Measurements from ENCODE around the gene KCNAB1. TPM values are rescaled to one million over a fixed set of nuclear protein-coding genes. Genes with fewer than 3 reads are reported as not detected.

Gene KCNAB1
- total and polyA plus RNA-seq, 2 of the 8 experiments (the other 6 are each of a cell fraction or from before 2014, with no cell fraction given) = 0.51 to 2.3 TPM

DNA sequence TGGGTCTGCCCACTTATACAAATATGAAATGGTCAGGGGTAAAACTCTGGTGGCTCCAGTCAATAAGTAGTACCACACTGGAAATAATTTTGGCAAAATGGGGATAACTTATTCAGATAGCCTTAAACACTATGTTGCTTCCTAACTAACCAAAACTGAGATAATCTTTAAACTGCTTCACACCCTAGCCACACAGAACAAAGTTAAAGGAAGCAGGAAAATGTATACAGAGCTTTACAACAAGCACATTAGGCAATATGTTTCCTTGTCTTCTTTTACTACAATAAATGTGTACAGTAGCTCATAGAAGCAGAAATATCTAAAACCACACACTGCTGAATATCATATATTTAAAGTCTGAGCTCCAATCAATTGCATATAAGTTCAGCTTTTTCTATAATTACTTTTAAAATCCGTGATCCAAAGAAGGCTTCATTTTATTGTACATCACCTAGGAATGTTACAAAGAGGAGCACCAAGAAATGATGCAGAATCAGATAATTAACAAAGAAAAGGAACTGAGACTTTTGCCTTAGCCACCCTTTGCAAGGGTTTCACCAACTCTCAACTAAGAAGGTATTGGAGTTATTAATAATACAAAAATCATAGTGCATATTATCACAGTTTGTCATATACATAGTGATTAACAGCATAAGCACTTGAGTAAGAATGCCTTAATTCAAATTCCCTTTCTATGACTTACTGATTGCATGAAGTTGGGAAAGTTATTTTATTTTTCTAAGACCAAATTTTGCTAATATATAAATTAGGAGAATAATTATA lies 443.7 kb downstream of the KCNAB1 start:
- Histone ChIP-seq H3K27me3 (replicated peaks in 1 of 4; ENCODE audit: control insufficient read depth in 3 of 4, extremely low read depth in 1 of 4, insufficient read depth in 3 of 4, low read length in 3 of 4) (no peaks in the 10 kb centered on the region), H2BK12ac (ENCODE audit: low read depth, low read length) (no peak overlapping the region), H2BK15ac (ENCODE audit: low read length) (no peak overlapping the region), H3K14ac (ENCODE audit: insufficient read length) (no peak overlapping the region), H3K9me3 (ENCODE audit: insufficient read depth in 2 of 2, low read depth in 1 of 2, low read length in 1 of 2) (no peaks in the 10 kb centered on the region), H2BK20ac (ENCODE audit: low read length) (no peak overlapping the region), H2BK5ac (ENCODE audit: low read depth, low read length) (no peak overlapping the region), H2AK5ac (ENCODE audit: low read depth, low read length) (no peak overlapping the region), H3K4me2 (ENCODE audit: insufficient read depth in 1 of 2, low read depth in 2 of 2, low read length in 2 of 2) (no peak overlapping the region), H3K9ac (replicated peaks in 1 of 4; ENCODE audit: extremely low read depth in 1 of 4, low read depth in 3 of 4, low read length in 3 of 4) (no peak overlapping the region), H3K79me1 (ENCODE audit: low read depth, low read length) (no peaks in the 10 kb centered on the region), H4K20me1 (replicated peaks in 1 of 2; ENCODE audit: control insufficient read depth in 1 of 2, insufficient read depth in 2 of 2, low read length in 2 of 2) (no peaks in the 10 kb centered on the region), H3K36me3 (ENCODE audit: control insufficient read depth in 2 of 4, insufficient read depth in 4 of 4, low read length in 3 of 4) (no peaks in the 10 kb centered on the region), H4K8ac (ENCODE audit: extremely low read depth, insufficient read depth, low read length) (no peak overlapping the region), H4K91ac (replicated peaks; ENCODE audit: insufficient read length, low read length) (no peak overlapping the region), H2AFZ (ENCODE audit: low read length) (no peak overlapping the region), H3K18ac (ENCODE audit: extremely low read depth, low read length) (no peak overlapping the region), H3K4ac (replicated peaks; ENCODE audit: insufficient read length, low read depth, low read length) (no peak overlapping the region), H3K56ac (replicated peaks; ENCODE audit: insufficient read length, low read depth, low read length) (no peak overlapping the region), H3K27ac (ENCODE audit: low read depth, low read length) (no peak overlapping the region), H3K4me1 (replicated peaks in 1 of 4; ENCODE audit: control insufficient read depth in 3 of 4, insufficient read depth in 4 of 4, low read length in 3 of 4) (no peaks in the 10 kb centered on the region), H3K4me3 (ENCODE audit: extremely low read depth in 1 of 4, insufficient read depth in 2 of 4, low read depth in 3 of 4, low read length in 4 of 4) (no peak overlapping the region), H3K23me2 (ENCODE audit: low read depth, low read length) (no peaks in the 10 kb centered on the region), H3K79me2 (ENCODE audit: control insufficient read depth in 1 of 2, insufficient read depth in 2 of 2, low read length in 2 of 2) (no peaks in the 10 kb centered on the region), H2BK120ac (replicated peaks; ENCODE audit: low read depth, low read length) (no peak overlapping the region), H3K23ac (ENCODE audit: insufficient read length) (no peak overlapping the region), H4K5ac (ENCODE audit: insufficient read length, low read depth, low read length) (no peak overlapping the region)
- ChIA-PET CTCF (ENCODE audit: partially characterized antibody) (interaction anchor here (0.6 kb wide), 1 partner anchor 505 kb away, joined by 3 read pairs; no protein-coding TSS in a partner anchor), POLR2A (ENCODE audit: partially characterized antibody) (interaction anchor here (2.9 kb wide), 1 partner anchor 9 kb away, joined by 11 read pairs; the partner anchor contains the start of gene SSR3)
- DNase-seq (ENCODE audit: low read depth in 1 of 2, low spot score in 2 of 2) (no peak), FAIRE-seq (no peak)
- 81% methylated on average over 1 of the region's 1 CpG; no CpG with 5 or more reads in 1 of the 2 experiments for WGBS, 2 experiments (ENCODE audit: extremely low coverage in 1 of 2, insufficient coverage in 1 of 2, insufficient read length in 1 of 2, insufficient replicate concordance in 2 of 2, low coverage in 1 of 2, low lambda C conversion rate in 2 of 2, missing lambda C conversion rate in 1 of 2)
- TF ChIP-seq CTBP2 (IDR thresholded peaks at IDR 0.05; ENCODE audit: borderline replicate concordance, insufficient read depth, insufficient read length, low read length) (no peak), KDM5A (IDR thresholded peaks at IDR 0.05; ENCODE audit: low read length) (no peak), BRCA1 (IDR thresholded peaks at IDR 0.05; ENCODE audit: low read depth, low read length) (no peak), RFX5 (IDR thresholded peaks at IDR 0.05; ENCODE audit: borderline replicate concordance, low read depth, low read length) (no peak), NRF1 (IDR thresholded peaks at IDR 0.05; ENCODE audit: low read depth, low read length) (no peak), KDM1A (IDR thresholded peaks at IDR 0.05; ENCODE audit: borderline replicate concordance, low read length) (no peak)

All from H1 (cell line).